ENCODE data around the gene RENBP.

Gene RENBP

DNA sequence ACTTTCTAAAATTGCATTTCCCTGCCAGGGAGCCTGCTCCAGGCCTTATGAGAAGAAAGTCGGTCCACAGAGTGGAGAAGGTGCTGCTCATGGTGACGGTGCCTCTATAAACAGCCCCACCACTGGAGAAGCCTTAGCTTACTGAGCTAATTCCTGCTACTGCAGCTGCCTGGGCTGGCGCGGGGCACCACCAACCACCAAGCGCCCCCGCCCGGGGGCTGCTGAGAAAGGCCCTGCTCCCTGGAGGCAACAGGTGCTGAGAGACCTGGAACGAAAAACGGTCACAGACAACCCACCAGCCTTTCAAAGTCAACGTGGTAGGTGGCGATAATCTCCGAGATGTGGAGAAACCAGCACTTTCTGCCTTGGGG lies 24.3 kb upstream of the RENBP start:
- H3K9me2 ChIP-seq (replicated peaks; ENCODE audit: low read depth, low read length): no peaks in the 10 kb centered on the region
- peaks cover 62% of the 10 kb centered on the region for H4K20me1 ChIP-seq (ENCODE audit: insufficient read depth, low read length, poor library complexity, severe bottlenecking)
- H3F3A ChIP-seq (ENCODE audit: low read depth): peaks cover 10% of the 10 kb centered on the region; the same call in 1 of the 2 replicates
- H3K9ac ChIP-seq (ENCODE audit: low read depth, low read length, poor library complexity, severe bottlenecking): peak overlapping the region; percentile 100
- H3K9me3 ChIP-seq (ENCODE audit: insufficient read depth, low read depth, low read length): no peaks in the 10 kb centered on the region
- peak overlapping the region; percentile 96 for H3K4me3 ChIP-seq (ENCODE audit: low read length, poor library complexity, severe bottlenecking)
- no peak overlapping the region for H2AFZ ChIP-seq (ENCODE audit: low read length)
- TF ChIP-seq, protein P1, sequence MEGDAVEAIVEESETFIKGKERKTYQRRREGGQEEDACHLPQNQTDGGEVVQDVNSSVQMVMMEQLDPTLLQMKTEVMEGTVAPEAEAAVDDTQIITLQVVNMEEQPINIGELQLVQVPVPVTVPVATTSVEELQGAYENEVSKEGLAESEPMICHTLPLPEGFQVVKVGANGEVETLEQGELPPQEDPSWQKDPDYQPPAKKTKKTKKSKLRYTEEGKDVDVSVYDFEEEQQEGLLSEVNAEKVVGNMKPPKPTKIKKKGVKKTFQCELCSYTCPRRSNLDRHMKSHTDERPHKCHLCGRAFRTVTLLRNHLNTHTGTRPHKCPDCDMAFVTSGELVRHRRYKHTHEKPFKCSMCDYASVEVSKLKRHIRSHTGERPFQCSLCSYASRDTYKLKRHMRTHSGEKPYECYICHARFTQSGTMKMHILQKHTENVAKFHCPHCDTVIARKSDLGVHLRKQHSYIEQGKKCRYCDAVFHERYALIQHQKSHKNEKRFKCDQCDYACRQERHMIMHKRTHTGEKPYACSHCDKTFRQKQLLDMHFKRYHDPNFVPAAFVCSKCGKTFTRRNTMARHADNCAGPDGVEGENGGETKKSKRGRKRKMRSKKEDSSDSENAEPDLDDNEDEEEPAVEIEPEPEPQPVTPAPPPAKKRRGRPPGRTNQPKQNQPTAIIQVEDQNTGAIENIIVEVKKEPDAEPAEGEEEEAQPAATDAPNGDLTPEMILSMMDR (conservative IDR thresholded peaks at IDR 0.05; ENCODE audit: low read length): peak; percentile 37; the same call in 1 of the 2 replicates
- no peak for TF ChIP-seq EZH2phosphoT487 (IDR thresholded peaks at IDR 0.05; ENCODE audit: borderline replicate concordance)
- H3K36me3 ChIP-seq (ENCODE audit: insufficient read depth, low read length): peaks cover 9% of the 10 kb centered on the region; the same call in 1 of the 2 replicates
- H3K4me1 ChIP-seq (ENCODE audit: insufficient read depth, low read length, poor library complexity, severe bottlenecking): peaks cover 20% of the 10 kb centered on the region
- H3K27me3 ChIP-seq (ENCODE audit: insufficient read depth, low read length, poor library complexity, severe bottlenecking): peaks cover 6% of the 10 kb centered on the region
- H3K4me2 ChIP-seq (ENCODE audit: low read depth, low read length, poor library complexity, severe bottlenecking): peak overlapping the region; percentile 97
- H3K79me2 ChIP-seq (ENCODE audit: insufficient read depth, low read length): peaks cover 81% of the 10 kb centered on the region

DNA sequence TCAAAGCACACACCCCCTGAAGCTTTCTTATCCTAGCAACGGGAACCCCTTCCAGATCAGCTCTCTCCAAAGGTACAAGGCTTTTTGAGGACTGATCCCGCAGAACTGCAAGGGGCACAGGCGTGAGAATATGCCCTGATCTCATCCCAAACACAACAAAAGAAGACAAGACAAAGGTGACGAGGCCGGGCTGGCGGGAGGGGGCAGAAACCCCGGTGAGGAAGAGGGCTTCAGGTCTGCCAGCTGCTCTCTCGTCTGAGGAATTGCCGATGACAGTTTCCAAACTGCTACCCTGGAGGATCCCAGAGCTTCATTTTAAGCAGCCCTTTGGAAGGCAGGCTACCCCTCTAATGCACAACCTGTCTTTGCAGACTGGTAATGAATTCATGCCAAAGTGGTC lies 23.8 kb upstream of the RENBP start:
- H4K20me1 ChIP-seq (ENCODE audit: insufficient read depth, low read length, poor library complexity, severe bottlenecking): peaks cover 67% of the 10 kb centered on the region
- peaks cover 6% of the 10 kb centered on the region for H3K27me3 ChIP-seq (ENCODE audit: insufficient read depth, low read length, poor library complexity, severe bottlenecking)
- no peaks in the 10 kb centered on the region for H3K9me3 ChIP-seq (ENCODE audit: insufficient read depth, low read depth, low read length)
- H2AFZ ChIP-seq (ENCODE audit: low read length): no peak overlapping the region
- no peaks in the 10 kb centered on the region for H3K9me2 ChIP-seq (replicated peaks; ENCODE audit: low read depth, low read length)
- H3K9ac ChIP-seq (ENCODE audit: low read depth, low read length, poor library complexity, severe bottlenecking): peak overlapping the region; percentile 100
- H3K4me1 ChIP-seq (ENCODE audit: insufficient read depth, low read length, poor library complexity, severe bottlenecking): peaks cover 15% of the 10 kb centered on the region
- H3K36me3 ChIP-seq (ENCODE audit: insufficient read depth, low read length): peaks cover 13% of the 10 kb centered on the region; the same call in 1 of the 2 replicates
- peaks cover 81% of the 10 kb centered on the region for H3K79me2 ChIP-seq (ENCODE audit: insufficient read depth, low read length)
- H3K4me3 ChIP-seq (ENCODE audit: low read length, poor library complexity, severe bottlenecking): peak overlapping the region; percentile 96
- peaks cover 10% of the 10 kb centered on the region; the same call in 1 of the 2 replicates for H3F3A ChIP-seq (ENCODE audit: low read depth)
- TF ChIP-seq, protein P1 (conservative IDR thresholded peaks at IDR 0.05; ENCODE audit: low read length): no peak
- no peak for TF ChIP-seq EZH2phosphoT487 (IDR thresholded peaks at IDR 0.05; ENCODE audit: borderline replicate concordance)
- peak overlapping the region; percentile 97 for H3K4me2 ChIP-seq (ENCODE audit: low read depth, low read length, poor library complexity, severe bottlenecking)

DNA sequence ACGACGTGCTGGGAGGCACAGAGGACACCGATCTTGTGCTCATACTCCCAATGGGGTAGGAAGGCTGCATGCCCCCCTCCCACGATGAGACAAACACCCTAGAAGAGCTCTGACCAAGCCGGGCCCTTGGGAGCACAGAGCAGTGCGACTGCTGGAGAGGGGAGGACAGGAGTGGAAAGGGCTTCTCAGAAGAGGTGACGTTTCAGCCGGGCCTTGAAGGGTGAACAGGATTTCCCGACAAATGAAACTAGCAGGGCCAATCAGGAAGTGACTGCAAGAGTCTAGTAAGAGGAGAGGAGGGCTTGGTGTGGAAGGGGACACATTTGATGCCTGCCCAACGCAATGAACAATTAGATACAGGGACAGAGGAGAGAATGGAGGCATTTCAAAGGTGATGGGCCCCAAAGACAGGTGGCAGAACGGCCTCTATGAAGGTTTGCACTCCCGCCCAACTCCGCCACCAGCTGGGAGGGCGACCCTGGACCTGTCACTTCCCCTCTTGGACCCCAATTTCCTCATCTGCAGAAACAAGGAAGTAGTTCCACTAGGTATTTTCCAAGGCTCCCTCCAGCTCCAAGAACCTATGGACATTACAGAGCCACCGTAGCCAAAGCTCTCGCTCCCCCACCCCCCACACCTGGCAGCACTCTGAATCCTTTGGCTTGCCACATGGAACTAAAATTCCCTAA lies 23.2 kb upstream of the RENBP start:
- peak overlapping the region; percentile 100 for H3K9ac ChIP-seq (ENCODE audit: low read depth, low read length, poor library complexity, severe bottlenecking)
- H3K4me1 ChIP-seq (ENCODE audit: insufficient read depth, low read length, poor library complexity, severe bottlenecking): peaks cover 12% of the 10 kb centered on the region
- no peaks in the 10 kb centered on the region for H3K9me3 ChIP-seq (ENCODE audit: insufficient read depth, low read depth, low read length)
- no peak for TF ChIP-seq EZH2phosphoT487 (IDR thresholded peaks at IDR 0.05; ENCODE audit: borderline replicate concordance)
- TF ChIP-seq, protein P1 (conservative IDR thresholded peaks at IDR 0.05; ENCODE audit: low read length): no peak
- H3K79me2 ChIP-seq (ENCODE audit: insufficient read depth, low read length): peaks cover 85% of the 10 kb centered on the region
- H2AFZ ChIP-seq (ENCODE audit: low read length): no peak overlapping the region
- H4K20me1 ChIP-seq (ENCODE audit: insufficient read depth, low read length, poor library complexity, severe bottlenecking): peaks cover 69% of the 10 kb centered on the region
- H3F3A ChIP-seq (ENCODE audit: low read depth): peaks cover 5% of the 10 kb centered on the region; the same call in 1 of the 2 replicates
- H3K9me2 ChIP-seq (replicated peaks; ENCODE audit: low read depth, low read length): no peaks in the 10 kb centered on the region
- peaks cover 6% of the 10 kb centered on the region for H3K27me3 ChIP-seq (ENCODE audit: insufficient read depth, low read length, poor library complexity, severe bottlenecking)
- peaks cover 19% of the 10 kb centered on the region; the same call in 1 of the 2 replicates for H3K36me3 ChIP-seq (ENCODE audit: insufficient read depth, low read length)
- peak overlapping the region; percentile 96 for H3K4me3 ChIP-seq (ENCODE audit: low read length, poor library complexity, severe bottlenecking)
- peak overlapping the region; percentile 97 for H3K4me2 ChIP-seq (ENCODE audit: low read depth, low read length, poor library complexity, severe bottlenecking)
